CD4-positive, alpha-beta T cell (primary cell): ENCODE measurements around the gene CDRT15. TPM values are rescaled to one million over a fixed set of nuclear protein-coding genes. Genes with fewer than 3 reads are reported as not detected.
A peak's percentile ranks its signal among the peaks of the same experiment; 100 is the strongest.

Source experiments
- ATAC-seq: fragments of 200-7000 bp; cut with Tn5 transposase; one replicate; pipeline ENCODE4 v1.10.0; 2022; ENCODE audit warnings: mild to moderate bottlenecking; ENCODE audit not compliant: poor library complexity
- CTCF ChIA-PET: fragments of 350-600 bp; sonication (Branson Sonifier 250); formaldehyde crosslinking; loops from one replicate; lab custom pipeline; 2021; ENCODE audit warnings: antibody characterized with exemption, inconsistent platforms; lab: Charles Lee
- POLR2A ChIA-PET: fragments of 350-600 bp; sonication (Branson Sonifier 250); formaldehyde crosslinking; loops from one replicate; lab custom pipeline; 2021; ENCODE audit warnings: antibody characterized with exemption, inconsistent platforms; lab: Charles Lee
- DNase-seq, 14 experiments: peaks; one replicate each; pipeline ENCODE4 v3.0.0-alpha.2; 2013 to 2020; ENCODE audit warnings: mixed read lengths in 2 of 14
- H3K27ac ChIP-seq, 2 donors: one replicate each; pipeline versions ENCODE4 v1.5.1 to v1.7.0; 2013; ENCODE audit warnings: low read length in 2 of 2, low read depth in 1 of 2, mild to moderate bottlenecking in 1 of 2
- H3K27me3 ChIP-seq, 2 experiments: 1 replicate in 1 of 2; 2 replicates in 1 of 2; pipeline versions ENCODE4 v1.6.1 to v1.7.0; 2013; ENCODE audit warnings: low read length in 2 of 2, control low read depth in 1 of 2, mild to moderate bottlenecking in 1 of 2, moderate library complexity in 1 of 2; ENCODE audit not compliant: insufficient read depth in 2 of 2, control insufficient read depth in 1 of 2
- H3K36me3 ChIP-seq: one replicate; pipeline ENCODE4 v1.6.1; 2013; ENCODE audit warnings: low read length, control low read depth; ENCODE audit not compliant: insufficient read depth
- H3K4me1 ChIP-seq: one replicate; pipeline ENCODE4 v1.6.1; 2013; ENCODE audit warnings: low read length, control low read depth; ENCODE audit not compliant: insufficient read depth
- H3K4me3 ChIP-seq: one replicate; pipeline ENCODE4 v1.5.1; 2013; ENCODE audit warnings: mild to moderate bottlenecking, low read length, moderate library complexity
- H3K9me3 ChIP-seq, 2 experiments: 1 replicate in 1 of 2; 2 replicates in 1 of 2; pipeline versions ENCODE4 v1.6.1 to v1.7.0; 2013; ENCODE audit warnings: low read length in 2 of 2, mild to moderate bottlenecking in 2 of 2, control low read depth in 1 of 2, moderate library complexity in 1 of 2; ENCODE audit not compliant: control insufficient read depth in 1 of 2, insufficient read depth in 1 of 2
- H3K27ac Mint-ChIP-seq: one replicate; pipeline ENCODE4 v1.8.0; 2020; ENCODE audit warnings: mixed read lengths
- H3K27me3 Mint-ChIP-seq: one replicate; pipeline ENCODE4 v1.8.0; 2021; ENCODE audit warnings: mixed read lengths
- H3K36me3 Mint-ChIP-seq: one replicate; pipeline ENCODE4 v1.8.0; 2021; ENCODE audit warnings: low read depth, mixed read lengths
- H3K4me1 Mint-ChIP-seq: one replicate; pipeline ENCODE4 v1.8.0; 2021; ENCODE audit warnings: low read depth, mixed read lengths
- H3K4me3 Mint-ChIP-seq: one replicate; pipeline ENCODE4 v1.8.0; 2020; ENCODE audit warnings: mild to moderate bottlenecking, mixed read lengths
- H3K9me3 Mint-ChIP-seq: one replicate; pipeline ENCODE4 v1.8.0; 2020; ENCODE audit warnings: mixed read lengths
- CTCF ChIP-seq: fragments of 200-600 bp; IDR thresholded peaks from one replicate; pipeline ENCODE4 v1.8.0; 2022; ENCODE audit warnings: antibody characterized with exemption, mild to moderate bottlenecking
- intact Hi-C, 2 experiments: fragments of 100-400 bp; cut with DNase I in 1 of 2; cut with micrococcal nuclease in 1 of 2; formaldehyde crosslinking; loops; one replicate each; pipeline versions ENCODE4 v1.15.1 to v1.9.0; 2023 to 2025; cut with DNase I, micrococcal nuclease
- total RNA-seq, 174 experiments: library from RNA in 2 of 174; stranded (reverse) in 2 of 174; gene quantifications; one replicate each; pipeline ENCODE4 v1.2.3 and lab custom pipeline; 2021 to 2026

Gene CDRT15
- total RNA-seq, 2 experiments from 2014 or later = not detected

GRCh38 chr17:14207791-14208190 lies 28.9 kb downstream of the CDRT15 start:
- Mint-ChIP-seq H3K27me3 (no peaks in the 10 kb centered on the region), H3K4me3 (no peak overlapping the region), H3K36me3 (peaks cover 45% of the 10 kb centered on the region), H3K27ac (peak overlapping the region; percentile 78), H3K9me3 (no peaks in the 10 kb centered on the region), H3K4me1 (peaks cover 55% of the 10 kb centered on the region)
- ATAC-seq = no peak
- TF ChIP-seq CTCF = no peak
- DNase-seq = no peak
- Histone ChIP-seq H3K27me3 (no peaks in the 10 kb centered on the region), H3K27ac (no peak overlapping the region), H3K4me3 (no peak overlapping the region), H3K9me3 (peaks cover 0 to 6% of the 10 kb centered on the region in 2 experiments), H3K4me1 (peaks cover 56% of the 10 kb centered on the region), H3K36me3 (peaks cover 11% of the 10 kb centered on the region)
- intact Hi-C loops = loop anchor here (10.0 kb wide), 2 partner anchors 613 to 1183 kb away; no protein-coding TSS in a partner anchor
- ChIA-PET POLR2A (no interaction called here), CTCF (interaction anchor here (3.0 kb wide), 1 partner anchor 93 kb away, joined by 17 read pairs; the partner anchor contains the start of gene HS3ST3B1)

GRCh38 chr17:14206891-14207290 lies 29.8 kb downstream of the CDRT15 start:
- H3K36me3 ChIP-seq = peaks cover 11% of the 10 kb centered on the region
- H3K4me3 ChIP-seq = no peak overlapping the region
- Mint-ChIP-seq H3K9me3 (no peaks in the 10 kb centered on the region), H3K27ac (peak overlapping the region; percentile 78), H3K4me1 (peaks cover 64% of the 10 kb centered on the region), H3K4me3 (no peak overlapping the region), H3K27me3 (no peaks in the 10 kb centered on the region), H3K36me3 (peaks cover 45% of the 10 kb centered on the region)
- H3K9me3 ChIP-seq = peaks cover 0 to 2% of the 10 kb centered on the region in 2 experiments
- H3K4me1 ChIP-seq = peaks cover 62% of the 10 kb centered on the region
- ATAC-seq (no peak), DNase-seq (no peak)
- ChIA-PET POLR2A (interaction anchor here (0.8 kb wide), 1 partner anchor 94 kb away, joined by 3 read pairs; the partner anchor contains the start of gene HS3ST3B1), CTCF (interaction anchor here (1.6 to 3.0 kb wide), 2 partner anchors 12 to 93 kb away, joined by 5 to 17 read pairs; partner anchors contain the start of gene HS3ST3B1)
- H3K27me3 ChIP-seq = no peaks in the 10 kb centered on the region
- TF ChIP-seq CTCF = no peak
- intact Hi-C loops = loop anchor here (10.0 kb wide), 2 partner anchors 612 to 1182 kb away; no protein-coding TSS in a partner anchor
- no peak overlapping the region for H3K27ac ChIP-seq

DNA sequence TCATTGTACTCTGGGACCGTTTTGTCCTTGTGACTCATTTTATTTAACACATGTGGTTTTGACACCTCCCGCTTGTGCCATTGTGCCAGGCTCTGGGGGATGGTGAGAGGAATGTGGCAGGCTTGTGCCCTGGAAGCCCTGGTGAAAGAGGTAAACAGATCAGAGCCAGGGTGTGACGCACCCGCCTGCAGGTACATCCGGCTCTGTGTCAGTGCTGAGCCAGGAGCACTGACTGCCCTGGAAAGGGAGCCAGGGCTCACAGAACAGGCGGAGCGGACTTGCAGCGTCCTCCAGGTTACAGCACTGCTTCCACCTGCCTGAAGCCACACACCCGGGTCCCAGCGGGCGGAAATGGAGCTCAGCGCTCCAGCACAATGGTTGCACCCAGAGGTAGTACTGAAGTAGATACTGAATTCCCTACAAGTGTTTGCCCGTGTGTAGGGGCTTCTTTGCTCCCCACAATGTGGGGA lies 30.6 kb downstream of the CDRT15 start:
- no peak for TF ChIP-seq CTCF
- ChIA-PET CTCF (interaction anchor here (1.6 to 3.0 kb wide), 2 partner anchors 13 to 94 kb away, joined by 5 to 17 read pairs; partner anchors contain the start of gene HS3ST3B1), POLR2A (interaction anchor here (0.6 to 0.8 kb wide), 3 partner anchors 95 to 144 kb away, joined by 3 read pairs; partner anchors contain the start of gene HS3ST3B1)
- Mint-ChIP-seq H3K4me1 (peaks cover 64% of the 10 kb centered on the region), H3K27ac (peak overlapping the region; percentile 94), H3K4me3 (peak overlapping the region; percentile 71), H3K9me3 (no peaks in the 10 kb centered on the region), H3K27me3 (no peaks in the 10 kb centered on the region), H3K36me3 (peaks cover 38% of the 10 kb centered on the region)
- H3K4me3 ChIP-seq = peak overlapping the region; percentile 1
- ATAC-seq (peak; percentile 43), DNase-seq (peak in 13 of 14 experiments; percentile 39 to 86 (median 75))
- peaks cover 63% of the 10 kb centered on the region for H3K4me1 ChIP-seq
- H3K27ac ChIP-seq = peak overlapping the region in 1 of 2 donors; percentile 47
- no peaks in the 10 kb centered on the region for H3K9me3 ChIP-seq
- H3K27me3 ChIP-seq = no peaks in the 10 kb centered on the region
- peaks cover 11% of the 10 kb centered on the region for H3K36me3 ChIP-seq
- intact Hi-C loops = loop anchor here (10.0 kb wide), 2 partner anchors 611 to 1181 kb away; no protein-coding TSS in a partner anchor
